Stimulated activated naive CD4-positive, alpha-beta T cell (primary cell): ENCODE data around the gene BAIAP2.
A peak's percentile ranks its signal among the peaks of the same experiment; 100 is the strongest.

ENCODE experiments used
- DNase-seq, 6 experiments: peaks; one replicate each; lab custom pipeline; 2025; lab: John Stamatoyannopoulos, UW

BAIAP2 gene

DNA sequence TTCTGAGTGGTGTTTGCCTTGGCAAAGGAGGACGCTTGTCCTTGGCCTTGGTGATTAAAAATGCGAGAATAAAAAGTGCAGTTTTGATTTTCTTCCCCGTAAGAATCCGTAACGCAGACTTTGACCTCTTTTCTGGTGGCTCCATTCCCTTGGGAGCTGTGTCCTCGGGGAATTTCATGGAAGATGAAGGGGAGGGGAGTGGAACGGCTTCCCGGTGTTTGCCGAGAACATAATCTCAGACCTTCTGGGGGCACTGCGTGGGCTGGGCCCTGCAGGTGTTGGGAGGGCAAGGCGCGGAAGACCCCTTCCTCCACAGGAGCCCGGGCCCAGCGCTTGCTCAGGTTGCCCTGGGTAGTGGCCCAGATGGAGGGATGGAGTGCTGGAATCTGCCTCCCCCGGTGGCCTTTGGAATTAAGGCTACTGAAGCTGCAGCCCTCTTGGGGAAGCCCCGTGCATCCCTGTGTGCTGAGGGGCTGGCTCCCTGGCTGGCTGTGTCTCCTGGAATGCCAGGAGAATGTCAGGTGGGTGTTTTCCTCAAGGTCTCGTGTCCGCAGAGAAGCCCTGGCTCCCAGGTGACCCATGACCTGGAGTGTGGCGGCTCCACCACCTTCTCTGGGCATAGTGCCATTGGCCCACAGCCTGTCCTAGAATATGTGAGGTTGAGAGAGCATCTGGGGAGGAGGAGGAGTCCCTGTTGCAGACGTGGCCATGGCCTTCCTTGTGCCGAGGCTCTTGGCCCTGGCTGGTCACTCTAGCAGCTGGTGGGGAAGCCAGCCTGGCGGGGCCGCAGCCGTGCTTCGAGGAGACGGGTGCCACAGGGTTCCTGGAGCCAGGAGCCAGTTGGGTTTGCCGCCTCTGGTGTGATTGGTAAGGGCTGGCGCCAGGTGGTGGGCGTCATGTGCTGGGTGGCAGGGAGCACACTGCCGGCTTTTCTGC lies 3.1 kb downstream of the BAIAP2 start:
- no peak for DNase-seq

DNA sequence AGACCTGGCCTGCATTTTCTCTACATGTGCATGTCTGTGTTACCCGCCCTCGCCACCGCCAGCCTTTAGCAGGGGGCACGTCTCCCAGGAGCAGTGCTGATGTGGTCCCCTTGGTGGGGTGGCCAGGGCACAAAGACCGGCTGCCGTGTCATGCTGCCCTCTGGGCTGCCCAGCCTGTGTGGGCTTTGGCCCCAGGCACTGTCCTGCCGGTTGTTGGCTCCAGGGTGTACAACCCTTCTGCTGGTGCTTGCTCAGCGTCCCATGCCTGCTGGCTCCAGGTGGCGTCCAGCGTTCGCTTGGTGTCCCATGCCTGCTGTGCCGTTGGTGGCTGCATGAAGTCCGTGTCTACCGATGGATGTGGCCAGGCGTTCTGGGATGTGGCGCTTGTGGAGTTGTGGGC lies 4.1 kb downstream of the BAIAP2 start:
- DNase-seq: no peak

GRCh38 chr17:81039854-81040758 lies 5.2 kb downstream of the BAIAP2 start:
- no peak for DNase-seq

- peak in 1 of 6 experiments; percentile 7 for DNase-seq
Measured at GRCh38 chr17:81040791-81041337, 5.9 kb downstream of the BAIAP2 start.

GRCh38 chr17:81042606-81043005 lies 7.7 kb downstream of the BAIAP2 start:
- DNase-seq: no peak

- no peak for DNase-seq
Measured at GRCh38 chr17:81043319-81043724, 8.4 kb downstream of the BAIAP2 start.

DNA sequence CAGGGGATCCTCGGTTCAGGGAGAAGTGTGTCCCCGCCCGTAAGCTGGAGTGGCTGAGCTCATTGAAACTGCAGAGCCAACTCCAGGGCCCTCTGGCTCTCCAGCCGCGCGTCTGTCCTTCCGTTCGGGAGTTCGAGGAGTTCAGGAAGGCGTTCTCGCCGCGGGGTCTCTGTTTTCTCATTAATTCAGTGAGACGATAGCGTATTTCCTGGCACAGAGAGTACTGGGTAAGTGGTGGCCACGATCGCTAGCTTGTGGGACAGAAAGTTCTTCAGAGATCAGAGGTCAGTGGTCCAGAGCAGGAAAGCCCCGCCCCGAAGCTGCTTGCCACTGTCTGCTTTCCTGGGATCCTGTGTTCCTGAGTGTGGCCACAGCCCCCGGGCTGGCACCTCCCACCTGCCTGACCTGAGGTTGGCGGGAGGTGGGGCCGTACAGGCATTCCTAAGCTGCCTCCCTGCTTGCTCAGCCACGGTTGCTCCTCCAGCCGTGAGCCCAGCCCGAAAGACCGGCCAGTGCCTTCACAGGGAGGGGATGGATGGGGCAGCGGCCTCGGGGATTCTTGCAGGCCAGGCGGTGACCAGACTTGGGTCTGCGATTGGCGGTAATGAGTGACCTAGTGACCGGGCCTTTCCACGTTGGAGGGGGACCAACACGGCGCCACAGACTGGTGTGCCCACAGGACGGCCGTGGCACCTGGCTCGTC lies 8.9 kb downstream of the BAIAP2 start:
- DNase-seq: no peak

DNA sequence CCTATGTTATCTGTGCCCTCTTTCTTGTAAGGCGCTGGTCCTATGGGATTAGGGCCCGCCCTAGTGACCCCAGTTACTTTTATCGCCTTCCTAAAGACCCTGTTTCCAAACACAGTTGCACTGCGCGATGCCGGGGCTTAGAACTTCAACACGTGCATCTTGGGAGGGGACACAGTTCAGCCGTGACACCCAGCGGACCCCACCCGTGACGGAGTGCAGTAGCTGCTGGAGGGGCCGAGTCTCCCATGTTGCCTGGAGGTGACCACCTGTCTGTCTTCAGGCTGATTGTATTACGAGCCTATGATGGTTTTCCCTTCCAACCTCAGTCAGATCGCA lies 9.4 kb downstream of the BAIAP2 start:
- no peak for DNase-seq

DNA sequence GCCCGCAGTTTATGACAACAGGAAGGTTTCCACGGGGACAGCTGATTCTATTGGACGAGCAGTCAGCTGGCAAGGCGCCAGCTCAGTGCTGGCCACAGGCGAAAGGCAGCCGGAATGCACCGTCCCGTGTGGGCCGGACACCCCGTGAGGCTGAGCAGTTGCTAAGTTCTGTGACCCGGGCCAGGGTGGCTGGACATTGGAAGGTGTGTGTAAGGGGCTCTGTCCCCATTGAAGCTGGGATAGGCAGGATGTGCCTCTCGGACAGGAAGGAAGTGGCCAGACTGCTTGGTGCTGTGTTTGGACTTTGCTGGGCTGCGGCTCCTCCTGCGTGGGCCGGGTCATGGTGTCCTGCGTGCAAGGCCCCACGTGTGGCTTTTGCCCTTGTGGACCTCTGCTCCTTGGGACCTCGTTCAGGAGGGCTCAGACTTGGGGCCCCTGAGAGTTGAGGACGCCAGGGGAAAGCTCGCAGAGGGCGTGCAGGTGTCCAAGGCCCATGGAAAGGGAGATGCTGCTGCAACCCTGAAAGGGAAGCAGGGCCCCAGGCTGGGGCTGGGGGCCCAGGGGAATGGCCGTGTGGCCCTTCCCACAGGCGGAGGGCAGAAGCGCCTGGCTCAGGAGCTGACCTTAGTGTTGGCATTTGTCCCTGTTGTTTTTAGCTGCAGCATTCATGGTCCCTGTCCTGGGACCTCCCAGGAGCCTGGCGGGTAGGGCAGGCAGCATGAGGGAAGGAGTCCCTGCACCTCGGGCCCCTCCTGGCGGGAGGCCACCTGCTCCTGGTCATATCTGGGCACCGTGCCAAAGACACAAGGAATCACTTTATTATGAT lies 10.0 kb downstream of the BAIAP2 start:
- DNase-seq: no peak

GRCh38 chr17:81045590-81046095 lies 10.7 kb downstream of the BAIAP2 start:
- no peak for DNase-seq

GRCh38 chr17:81046132-81046769 lies 11.3 kb downstream of the BAIAP2 start:
- no peak for DNase-seq

- no peak for DNase-seq
Measured at GRCh38 chr17:81046770-81047359, 11.9 kb downstream of the BAIAP2 start.

GRCh38 chr17:81048827-81049371 lies 13.9 kb downstream of the BAIAP2 start:
- no peak for DNase-seq

GRCh38 chr17:81049372-81049911 lies 14.5 kb downstream of the BAIAP2 start:
- peak in 1 of 6 experiments; percentile 44 for DNase-seq

DNA sequence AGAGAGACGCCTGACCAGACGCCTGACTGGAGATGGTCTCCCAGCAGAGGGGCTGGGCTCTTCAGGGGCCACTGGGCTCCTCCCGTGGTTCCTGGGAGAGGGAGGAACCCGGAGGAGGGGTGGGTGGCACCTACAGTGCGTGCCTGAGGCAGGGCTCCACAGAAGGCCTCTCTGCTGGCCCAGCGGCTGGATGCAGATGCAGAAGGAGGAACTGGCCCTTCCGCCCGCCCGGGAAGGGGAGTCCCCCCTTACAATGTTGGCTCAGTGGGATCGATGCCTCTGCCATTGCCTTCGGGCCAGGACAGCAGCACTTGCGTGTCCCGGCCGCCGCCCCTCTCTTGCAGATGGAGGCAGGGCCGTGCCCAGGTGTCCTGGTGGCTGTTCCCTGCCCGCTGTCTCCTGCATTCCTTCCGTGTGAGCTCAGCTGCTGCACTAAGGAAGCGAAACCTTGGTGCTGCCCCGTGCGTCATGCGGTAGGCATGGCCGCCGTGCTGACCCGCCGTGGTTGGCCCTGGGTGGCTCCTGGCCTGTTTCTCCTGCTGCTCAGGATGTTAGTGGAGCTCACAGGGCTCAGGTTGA lies 15.1 kb downstream of the BAIAP2 start:
- DNase-seq: no peak

DNA sequence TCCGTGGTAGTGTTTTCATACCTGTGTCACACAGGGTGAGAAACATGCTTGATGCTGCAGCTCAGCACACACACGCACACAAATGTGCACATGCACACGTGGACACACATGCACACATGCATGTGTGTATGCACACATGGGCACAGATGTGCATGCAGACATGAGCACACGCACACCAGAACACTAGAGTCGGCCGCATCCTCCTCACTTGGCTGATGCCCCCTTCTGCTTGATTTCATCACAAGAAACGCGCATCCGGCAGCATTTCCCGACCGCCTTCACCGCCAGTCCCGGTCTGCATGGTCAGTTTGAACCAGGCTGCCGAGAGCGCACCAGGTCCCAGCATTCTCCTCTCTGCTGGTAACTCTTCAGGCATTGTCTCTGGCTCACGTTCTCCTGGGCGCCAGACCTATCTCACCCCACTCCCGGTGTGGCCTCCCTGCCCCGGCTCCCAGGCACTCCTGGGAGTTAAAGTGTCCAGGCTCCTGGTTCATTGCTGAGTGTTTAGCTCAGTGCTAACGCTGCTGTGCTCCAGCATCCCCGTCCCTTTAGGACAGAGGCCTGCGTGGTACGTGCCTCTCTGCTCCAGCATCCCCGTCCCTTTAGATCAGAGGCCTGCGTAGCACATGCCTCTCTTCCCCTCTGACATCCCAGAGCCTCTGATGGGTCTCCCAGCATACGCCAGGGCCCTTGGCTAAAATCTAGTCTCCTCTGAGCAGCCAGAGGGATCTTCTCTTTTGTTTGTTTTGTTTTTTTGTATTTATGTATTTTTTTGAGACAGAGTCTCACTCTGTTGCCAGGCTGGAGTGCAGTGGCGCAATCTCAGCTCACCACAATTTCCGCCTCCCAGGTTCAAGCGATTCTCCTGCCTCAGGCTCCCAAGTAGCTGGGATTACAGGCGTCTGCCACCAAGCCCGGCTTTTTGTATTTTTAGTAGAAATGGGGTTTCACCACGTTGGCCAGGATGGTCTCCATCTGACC lies 16.0 kb downstream of the BAIAP2 start:
- DNase-seq: no peak

DNA sequence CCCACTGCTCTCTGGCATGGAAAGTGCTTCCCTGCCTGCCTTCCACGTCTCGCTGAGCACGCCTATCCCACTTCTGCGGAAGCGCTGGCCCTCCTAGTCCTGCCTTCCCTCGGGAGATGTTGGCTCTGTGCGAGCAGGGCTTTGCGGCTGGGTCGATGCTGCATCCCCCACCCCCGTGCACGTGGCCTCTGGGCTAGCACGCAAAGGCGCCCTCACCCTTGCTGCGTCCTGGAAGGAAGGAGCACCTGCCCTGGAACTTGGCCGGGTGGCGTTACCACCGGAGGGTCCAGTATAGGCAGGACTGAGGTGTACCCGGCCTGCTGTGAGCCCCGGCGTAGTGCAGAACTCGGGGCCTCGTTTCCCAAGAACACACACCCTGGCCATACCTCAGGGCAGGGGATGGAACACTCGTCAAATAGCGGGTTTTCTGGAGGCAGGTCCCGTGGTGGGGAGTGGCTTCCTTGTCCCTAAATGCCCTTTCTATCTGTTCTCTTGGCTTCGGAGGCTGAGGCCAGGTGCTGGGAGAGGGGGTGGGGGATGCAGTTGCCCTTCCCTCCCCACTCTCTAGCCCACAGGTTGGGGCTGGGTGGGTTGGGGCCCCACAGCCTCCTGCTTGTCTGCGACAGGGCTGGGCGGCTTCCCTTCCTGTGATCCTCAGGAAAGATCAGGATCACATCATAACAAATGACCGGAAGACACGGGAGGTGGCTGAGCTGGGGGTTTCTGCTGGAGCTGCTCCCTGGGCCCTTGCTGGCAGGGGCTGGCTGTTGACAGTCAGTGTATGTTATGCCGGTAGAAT lies 17.4 kb downstream of the BAIAP2 start:
- DNase-seq: no peak
